ENCODE data around the gene SVIL. TPM values are rescaled to one million over a fixed set of nuclear protein-coding genes. Genes with fewer than 3 reads are reported as not detected.

SVIL gene
- 100 to 1,000 TPM in 1 of 2 donors, 10 to 100 TPM in 1; 92.9 to 524 TPM for total RNA-seq

- intact Hi-C loops (cut with DNase I) = loop anchor here (5.0 to 10.0 kb wide), 2 partner anchors 97 to 180 kb away; no protein-coding TSS in a partner anchor
- Histone ChIP-seq H3K4me3 (no peak within 1 kb of the TSS), H3K27ac (peak within 1 kb of the TSS; percentile 78 to 84), H3K4me1 (replicated peaks) (peaks cover 15% of the 10 kb centered on the region), H3K36me3 (no peaks in the 10 kb centered on the region), H3K27me3 (replicated peaks; ENCODE audit: insufficient read depth) (no peaks in the 10 kb centered on the region), H3K9me3 (no peaks in the 10 kb centered on the region)
- peak in 2 of 4 experiments; percentile 7 to 22 for TF ChIP-seq CTCF (IDR thresholded peaks at IDR 0.05)
- TF ChIP-seq POLR2A (IDR thresholded peaks at IDR 0.05) = no peak
- peak; percentile 77 for TF ChIP-seq POLR2AphosphoS5 (IDR thresholded peaks at IDR 0.05)
- 26% methylated on average over 10 of the region's 10 CpGs for WGBS
- DNase-seq (ENCODE audit: low spot score) = peak; percentile 56
Observed at GRCh38 chr10:29634764-29635625, at the start of gene SVIL. TSS of gene SVIL (minus strand) at chr10:29634971. CDS start at chr10:29555058, 79,913 bp downstream.

- H3K4me3 ChIP-seq = no peak overlapping the region
- intact Hi-C loops (cut with DNase I) = no loop called here
- H3K27ac ChIP-seq = no peak overlapping the region
- H3K4me1 ChIP-seq (replicated peaks) = no peaks in the 10 kb centered on the region
- no peaks in the 10 kb centered on the region for H3K36me3 ChIP-seq
- WGBS = 79% methylated on average over 9 of the region's 9 CpGs
- TF ChIP-seq POLR2A (IDR thresholded peaks at IDR 0.05) (no peak), POLR2AphosphoS5 (IDR thresholded peaks at IDR 0.05) (no peak), CTCF (IDR thresholded peaks at IDR 0.05) (no peak)
- H3K27me3 ChIP-seq (replicated peaks; ENCODE audit: insufficient read depth) = no peaks in the 10 kb centered on the region
- H3K9me3 ChIP-seq = no peaks in the 10 kb centered on the region
- DNase-seq (ENCODE audit: low spot score) = no peak
Observed at GRCh38 chr10:29681676-29682448, 47.1 kb upstream of the SVIL start.

- no peaks in the 10 kb centered on the region for H3K27me3 ChIP-seq (replicated peaks; ENCODE audit: insufficient read depth)
- no peaks in the 10 kb centered on the region for H3K9me3 ChIP-seq
- no peak overlapping the region for H3K27ac ChIP-seq
- 73% methylated on average over 6 of the region's 6 CpGs for WGBS
- no peak overlapping the region for H3K4me3 ChIP-seq
- intact Hi-C loops (cut with DNase I) = no loop called here
- no peak for DNase-seq (ENCODE audit: low spot score)
- TF ChIP-seq POLR2AphosphoS5 (IDR thresholded peaks at IDR 0.05) (no peak), POLR2A (IDR thresholded peaks at IDR 0.05) (no peak), CTCF (IDR thresholded peaks at IDR 0.05) (no peak)
- H3K4me1 ChIP-seq (replicated peaks) = no peaks in the 10 kb centered on the region
- H3K36me3 ChIP-seq = no peaks in the 10 kb centered on the region
Observed at GRCh38 chr10:29680091-29680490, 45.3 kb upstream of the SVIL start.

GRCh38 chr10:29676732-29677131 lies 42.0 kb upstream of the SVIL start:
- Histone ChIP-seq H3K4me1 (replicated peaks) (no peaks in the 10 kb centered on the region), H3K27me3 (replicated peaks; ENCODE audit: insufficient read depth) (no peaks in the 10 kb centered on the region), H3K4me3 (no peak overlapping the region), H3K27ac (no peak overlapping the region), H3K36me3 (no peaks in the 10 kb centered on the region), H3K9me3 (no peaks in the 10 kb centered on the region)
- WGBS = 94% methylated on average over 4 of the region's 4 CpGs
- intact Hi-C loops (cut with DNase I) = no loop called here
- no peak for DNase-seq (ENCODE audit: low spot score)
- no peak for TF ChIP-seq CTCF (IDR thresholded peaks at IDR 0.05)
- no peak for TF ChIP-seq POLR2A (IDR thresholded peaks at IDR 0.05)
- TF ChIP-seq POLR2AphosphoS5 (IDR thresholded peaks at IDR 0.05) = no peak
